ENCODE data around the gene PHF5A.
"Not testable (repeated sequence)": the region's sequence is repeated elsewhere in the genome, so short reads cannot be mapped to it uniquely, and the experiment has no call there.

PHF5A gene

DNA sequence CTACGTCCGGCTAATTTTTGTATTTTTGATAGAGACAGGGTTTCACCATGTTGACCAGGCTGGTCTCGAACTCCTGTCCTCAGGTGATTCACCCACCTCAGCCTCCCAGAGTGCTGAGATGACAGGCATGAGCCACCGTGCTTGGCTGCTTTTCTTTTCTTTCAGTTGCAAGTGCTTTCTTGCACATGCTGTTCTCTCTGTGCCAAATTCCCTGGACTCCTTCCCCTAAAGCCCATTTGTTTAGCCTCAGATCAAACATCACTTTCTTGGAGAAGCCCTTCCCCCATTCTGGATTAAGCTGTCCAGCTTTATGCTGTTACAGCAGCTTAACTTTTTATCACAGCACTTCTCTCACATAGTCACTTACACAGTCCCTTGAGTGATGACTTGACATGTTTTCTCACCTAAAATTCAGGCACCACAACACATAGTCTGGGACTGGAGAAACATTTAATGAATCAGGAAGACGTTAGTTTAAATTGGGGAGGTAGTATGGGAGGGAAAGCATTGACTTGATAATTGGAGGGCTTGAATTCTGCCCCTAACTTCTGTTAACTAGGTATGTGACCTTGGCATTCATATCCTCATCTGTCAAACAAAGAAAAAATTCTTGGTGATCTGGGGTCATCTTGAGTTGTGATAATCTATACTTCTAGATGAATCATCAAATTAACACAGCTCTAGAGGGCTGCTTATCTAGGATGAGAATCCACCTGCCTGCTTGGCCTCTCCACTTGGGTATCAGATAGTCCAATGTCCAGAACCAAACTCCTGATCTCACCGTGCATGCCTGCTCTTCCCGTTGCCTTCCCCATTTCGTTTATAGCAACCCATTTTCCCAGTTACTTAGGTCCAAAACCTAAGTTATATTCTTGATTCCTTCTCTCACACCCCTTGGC is 18.8 kb upstream of the PHF5A start:
- DNase-seq, result no peak

DNA sequence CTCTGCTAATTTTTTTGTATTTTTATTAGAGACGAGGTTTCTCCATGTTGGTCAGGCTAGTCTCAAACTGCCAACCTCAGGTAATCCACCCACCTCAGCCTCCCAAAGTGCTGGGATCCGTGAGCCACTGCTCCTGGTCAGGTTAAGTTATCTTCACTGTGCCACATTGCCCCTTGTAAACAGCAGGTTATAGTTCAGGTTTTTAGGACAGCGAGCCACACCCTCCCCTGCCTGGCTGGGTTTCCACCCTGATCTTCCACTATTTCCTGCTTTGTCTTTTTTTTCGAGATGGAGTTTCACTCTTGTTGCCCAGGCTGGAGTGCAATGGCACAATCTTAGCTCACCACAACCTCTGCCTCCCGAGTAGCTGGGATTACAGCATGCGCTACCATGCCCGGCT is 16.5 kb upstream of the PHF5A start:
- no peak for DNase-seq

DNA sequence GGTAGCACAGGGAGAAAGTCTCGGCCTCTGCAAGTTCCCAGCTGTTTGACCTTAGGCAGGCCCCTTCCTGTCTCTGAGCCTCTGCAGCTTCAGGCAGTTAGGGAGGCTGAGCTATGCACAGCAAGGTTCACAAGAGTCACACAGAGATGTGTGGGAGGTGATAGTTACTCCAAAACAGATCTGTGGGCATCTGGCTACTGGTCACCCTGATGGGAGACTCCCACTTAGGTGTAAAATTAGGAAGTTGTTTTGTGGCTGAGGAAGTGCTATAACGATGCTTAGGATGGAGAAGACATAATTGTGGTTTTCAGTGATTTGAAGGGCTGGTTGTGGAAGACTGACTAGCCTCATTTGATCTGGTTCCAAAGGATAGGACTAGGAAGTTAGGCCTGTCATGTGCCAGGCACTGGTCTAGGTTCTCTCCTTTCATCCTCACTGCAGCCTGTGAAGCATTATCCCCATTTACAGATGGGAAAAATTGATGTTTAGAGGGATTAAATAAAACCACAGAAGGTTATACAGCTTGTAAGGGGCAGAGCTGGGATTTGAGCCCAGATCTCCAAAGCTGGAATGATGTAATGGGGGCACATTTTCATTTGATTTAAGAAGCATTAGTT is 13.9 kb upstream of the PHF5A start:
- no peak for DNase-seq

DNA sequence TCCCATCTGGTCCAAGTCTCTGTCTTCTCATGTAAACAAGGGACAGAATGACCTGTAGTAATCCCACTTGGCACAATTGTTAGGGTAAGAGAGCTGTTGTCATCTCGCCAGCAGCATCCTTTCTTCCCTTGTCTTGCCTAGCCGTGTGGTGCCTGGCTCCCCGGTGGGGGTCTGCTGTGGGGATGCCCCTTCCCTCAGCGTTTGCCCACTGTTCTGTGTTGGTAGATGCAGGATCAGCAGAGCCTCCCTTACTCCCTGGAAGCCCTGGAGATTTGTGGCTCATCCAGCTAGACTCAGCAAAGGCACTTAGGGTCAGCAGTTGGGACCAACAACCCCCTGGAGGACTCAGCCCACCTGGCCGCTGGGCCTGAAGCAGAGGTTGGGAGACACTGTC is 13.4 kb upstream of the PHF5A start:
- no peak for DNase-seq

DNA sequence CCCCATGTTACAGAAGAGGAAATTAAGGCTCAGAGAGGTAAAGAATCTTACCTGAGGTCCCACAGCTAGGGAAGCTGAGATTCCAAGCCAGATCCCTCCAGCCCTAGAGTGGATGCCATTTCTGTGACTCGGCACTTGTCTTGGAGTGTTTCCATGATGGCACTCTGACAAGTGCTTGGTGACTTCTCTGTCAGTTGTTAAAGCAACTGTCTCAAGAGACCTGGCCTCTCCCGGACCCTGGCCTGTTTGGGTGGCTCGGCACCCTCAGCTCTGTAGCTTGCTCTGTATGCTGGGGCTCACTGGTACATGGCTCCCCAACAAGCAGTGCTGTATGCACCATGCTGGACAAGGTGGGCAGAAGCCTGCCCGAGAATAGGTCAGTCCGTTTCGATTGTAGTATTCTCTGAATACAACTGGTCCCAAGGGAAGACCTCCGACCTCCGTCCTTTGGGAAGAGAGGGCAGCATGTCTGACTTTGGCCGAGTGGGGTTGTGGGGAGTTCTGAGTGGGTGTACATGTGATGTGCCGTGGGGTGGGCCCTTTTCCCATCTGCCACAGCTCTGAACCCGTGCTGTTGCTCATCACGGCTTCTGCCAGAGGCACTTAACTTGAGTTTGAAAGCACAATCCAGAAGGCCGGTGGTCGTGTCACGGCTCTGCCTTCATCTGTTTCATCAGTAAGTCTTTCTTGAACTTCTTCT is 12.8 kb upstream of the PHF5A start:
- no peak for DNase-seq

DNA sequence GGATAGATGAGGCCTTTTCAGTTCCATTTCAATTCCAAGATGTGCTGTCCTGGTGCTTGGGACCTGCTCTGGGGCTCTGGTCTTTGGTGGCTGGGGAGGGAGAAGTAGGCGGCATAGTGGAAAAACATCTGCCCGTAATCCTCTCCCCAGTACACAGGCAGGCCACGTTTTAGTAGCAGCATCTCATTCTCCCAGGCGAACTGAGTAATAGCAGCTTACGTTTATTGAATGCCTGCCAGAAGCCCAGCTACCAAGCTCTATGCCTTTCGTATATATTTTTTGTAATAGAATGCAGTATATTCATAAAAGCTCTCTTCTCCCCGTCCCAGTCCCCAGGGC is 11.9 kb upstream of the PHF5A start:
- DNase-seq, result no peak

DNA sequence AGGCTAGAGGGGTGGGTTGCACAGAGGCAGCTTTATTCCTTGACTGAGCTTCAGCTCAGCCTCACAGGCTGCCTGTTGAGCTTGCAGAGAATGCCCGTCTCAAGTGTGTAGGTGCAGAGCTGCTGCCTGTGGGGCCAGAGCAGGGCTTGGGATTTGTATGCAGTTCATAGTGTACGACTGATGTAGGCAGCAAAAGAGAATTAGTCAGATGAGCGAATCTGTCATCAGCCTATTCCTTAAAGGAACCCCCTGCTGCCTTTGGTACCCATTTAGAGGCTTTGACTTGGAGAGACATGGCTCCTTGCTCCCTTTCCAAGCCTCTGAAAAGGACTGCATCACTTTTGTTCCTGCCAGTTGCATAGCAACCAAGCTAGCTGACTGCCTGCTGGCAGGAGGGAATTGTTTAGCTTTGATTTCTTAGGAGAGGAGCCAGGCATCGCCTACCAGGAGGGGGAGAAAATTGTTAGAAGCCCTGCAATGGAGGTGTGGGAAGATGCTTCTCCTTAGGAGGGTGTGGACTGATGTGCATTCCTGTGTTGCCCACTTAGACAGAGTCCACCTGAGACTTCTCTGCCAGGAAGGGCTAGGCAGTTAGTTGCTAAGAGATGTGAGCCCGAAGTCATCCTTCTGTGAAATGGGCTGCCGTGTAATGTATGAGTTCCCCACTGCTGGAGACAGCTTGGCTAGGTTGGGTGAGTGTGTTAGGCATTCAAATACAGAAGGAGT is 11.3 kb upstream of the PHF5A start:
- no peak for DNase-seq

DNA sequence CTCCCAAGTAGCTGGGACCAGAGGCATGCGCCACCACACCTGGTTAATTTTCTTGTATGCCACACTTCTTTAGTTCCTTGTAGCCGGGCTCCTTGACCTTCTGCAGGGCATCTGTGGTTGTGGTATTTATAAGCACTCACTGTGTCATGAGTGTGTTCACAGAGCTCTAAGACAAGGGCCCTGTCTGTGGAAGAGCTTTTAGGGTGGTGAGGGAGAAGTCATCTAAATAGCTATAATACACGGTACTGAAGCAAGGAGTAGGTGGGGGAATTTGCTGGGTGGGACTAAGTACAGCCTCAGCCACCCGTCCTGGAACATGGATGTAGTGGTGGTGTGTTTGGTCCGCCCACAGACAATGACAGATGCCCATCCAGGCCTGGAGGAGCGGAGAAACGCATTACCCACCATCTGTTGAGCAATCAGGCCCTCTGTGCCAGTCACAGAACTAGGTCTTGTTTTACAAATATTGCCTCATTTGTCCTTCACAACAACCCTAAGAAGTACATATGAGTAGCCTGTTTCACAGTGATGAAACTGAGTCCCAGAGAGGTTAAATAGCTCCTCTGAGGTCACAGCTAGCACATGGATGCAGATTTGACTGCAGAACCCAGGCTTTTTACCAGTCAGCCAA is 10.5 kb upstream of the PHF5A start:
- DNase-seq, result no peak

DNA sequence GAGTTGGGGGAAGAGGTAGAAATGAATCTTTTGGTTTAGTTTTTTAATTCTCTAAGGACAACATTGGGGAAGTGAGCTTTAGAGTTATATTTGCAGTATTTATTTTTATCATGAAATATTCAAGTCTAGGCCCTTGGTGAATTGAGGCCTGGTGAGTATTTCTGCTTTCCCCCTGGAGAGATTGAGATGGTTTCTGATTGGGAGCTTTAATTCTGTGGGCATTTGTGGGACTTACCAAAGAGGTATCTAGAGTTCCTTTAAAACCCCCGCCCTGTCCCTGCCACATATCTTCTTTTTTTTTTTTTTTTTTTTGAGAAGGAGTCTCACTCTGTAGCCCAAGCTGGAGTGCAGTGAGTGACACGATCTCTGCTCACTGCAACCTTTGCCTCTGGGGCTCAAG is 10.0 kb upstream of the PHF5A start:
- no peak for DNase-seq

DNA sequence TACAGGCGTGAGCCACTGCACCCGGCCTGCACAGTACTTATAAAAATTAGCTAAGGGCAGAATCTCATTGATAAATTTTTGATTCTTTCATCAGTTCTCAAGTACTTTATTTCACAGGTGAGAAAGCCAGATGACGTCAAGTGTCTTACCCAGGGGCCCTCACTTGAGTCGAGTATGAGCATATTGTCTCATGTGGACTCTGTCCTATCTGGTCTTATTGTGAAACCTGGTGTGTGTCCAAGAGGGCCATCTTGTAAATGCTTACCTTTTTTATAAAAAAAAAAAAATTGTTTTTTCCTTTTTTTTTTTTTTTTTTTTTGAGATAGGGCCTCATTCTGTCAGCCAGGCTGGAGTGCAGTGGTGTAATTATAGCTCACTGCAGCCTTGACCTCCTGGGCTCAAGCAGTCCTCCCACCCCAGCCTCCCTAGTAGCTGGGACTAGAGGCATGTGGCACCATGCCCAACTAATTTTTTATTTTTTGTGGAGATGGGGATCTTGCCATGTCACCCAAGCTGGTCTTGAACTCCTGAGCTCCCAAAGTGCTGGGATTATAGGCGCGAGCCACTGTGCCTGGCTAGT is 6.5 kb upstream of the PHF5A start:
- no peak for DNase-seq

DNA sequence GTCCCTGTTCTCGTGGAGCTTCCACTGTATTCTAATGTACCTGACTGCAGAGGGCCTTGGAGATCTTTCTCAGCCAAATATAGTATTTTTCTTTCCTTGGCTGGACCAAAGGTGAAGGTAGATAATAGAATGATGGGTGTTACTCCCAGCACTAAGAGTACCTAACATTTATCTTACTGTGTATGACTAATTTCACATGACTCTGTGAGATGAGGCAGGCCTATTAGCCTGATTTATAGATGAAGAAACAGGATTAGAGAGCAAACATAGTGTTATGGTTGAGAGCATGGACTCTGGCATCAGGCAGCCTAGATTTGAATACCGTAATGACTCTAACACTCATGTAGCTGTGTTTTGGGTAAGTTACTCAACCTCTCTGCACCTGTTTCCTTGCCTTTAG is 3.1 kb upstream of the PHF5A start:
- DNase-seq, result no peak

DNA sequence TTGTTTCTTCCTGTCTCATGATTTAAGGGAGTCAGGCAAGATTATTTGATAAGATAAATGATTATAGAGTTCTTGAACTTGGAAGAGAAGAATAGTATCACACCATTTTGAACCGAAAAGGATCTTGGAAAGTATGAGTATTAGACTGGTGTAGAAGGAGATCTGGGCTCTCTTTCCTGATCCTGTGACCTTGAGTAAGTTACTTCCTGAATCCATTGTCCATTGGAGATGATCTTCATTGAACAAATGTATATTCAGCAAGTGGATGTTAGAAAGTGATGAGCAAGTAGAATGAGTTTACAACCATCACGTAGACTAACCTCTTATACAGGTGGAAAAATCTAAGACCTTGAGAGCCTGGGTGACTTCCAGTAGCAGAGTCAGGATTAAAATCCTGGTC is 2.4 kb upstream of the PHF5A start:
- no peak for DNase-seq

DNA sequence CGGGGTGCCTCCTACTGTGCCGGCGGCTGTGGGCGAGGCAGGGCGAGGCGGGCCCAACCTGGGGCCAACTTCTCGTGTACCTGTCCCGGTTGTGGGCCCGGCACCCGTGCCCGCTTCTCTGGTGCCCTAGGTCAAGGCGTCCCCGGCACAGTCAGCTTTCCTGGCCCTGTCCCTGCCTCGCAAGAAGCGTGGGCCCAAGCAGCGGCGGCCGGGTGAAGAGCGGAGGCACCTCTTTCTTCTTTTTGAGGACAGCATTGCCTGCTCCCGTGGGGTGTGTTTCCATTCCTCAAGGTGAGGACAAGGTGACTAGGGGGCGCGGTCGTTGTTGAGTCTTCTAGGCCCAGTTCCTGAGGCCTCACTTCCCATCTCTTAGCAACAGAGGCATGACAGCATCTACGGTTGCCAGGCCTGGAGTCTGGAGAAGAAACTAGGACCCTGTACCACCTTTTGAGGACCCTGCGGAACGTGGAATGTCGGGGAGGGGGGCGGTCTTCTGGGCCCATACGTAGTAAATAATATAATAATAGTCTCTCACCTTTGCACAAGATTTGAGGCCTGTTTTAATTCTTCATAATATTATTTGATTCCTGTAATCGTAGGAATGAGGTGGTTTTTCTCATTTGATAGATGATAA is 843 bp upstream of the PHF5A start:
- DNase-seq, result peak; percentile 60

DNA sequence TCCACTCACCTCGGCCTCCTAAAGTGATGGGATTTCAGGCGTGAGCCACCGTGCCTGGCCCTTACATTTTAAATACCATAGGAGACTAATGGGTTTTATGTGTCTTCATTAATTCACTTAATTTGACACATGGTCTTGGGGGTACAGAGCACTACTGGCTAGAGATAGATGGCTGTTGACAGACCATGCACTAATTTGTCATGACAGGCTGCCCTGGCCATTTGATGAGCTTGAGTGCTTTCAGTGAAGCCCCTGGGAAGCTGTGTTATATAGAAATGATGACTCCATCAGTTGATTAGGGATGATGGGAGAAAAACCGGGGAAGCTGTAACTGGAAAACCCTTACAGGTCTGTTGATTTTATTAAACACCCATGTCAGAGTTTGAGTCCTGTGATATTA is 6.6 kb downstream of the PHF5A start:
- no peak for DNase-seq

DNA sequence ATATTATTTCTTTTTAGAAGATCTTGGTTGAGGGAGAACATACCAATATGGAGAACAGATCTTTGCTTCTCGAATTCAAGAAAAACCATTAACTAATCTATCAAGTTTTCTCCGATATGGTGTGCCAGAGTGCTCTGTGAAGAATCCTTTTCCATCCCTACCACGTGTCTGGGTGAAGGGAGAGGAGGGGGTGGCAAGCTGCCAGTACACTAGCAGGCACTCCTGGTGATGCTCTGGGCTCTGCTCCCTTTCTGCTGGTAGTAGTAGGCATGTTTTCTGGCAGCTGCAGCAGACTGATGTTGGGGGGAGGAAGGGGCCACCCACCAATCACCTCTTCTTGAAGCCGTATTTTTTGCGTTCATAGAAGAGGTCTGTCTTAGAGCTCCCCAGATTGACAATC is 8.4 kb downstream of the PHF5A start:
- DNase-seq, result not testable (repeated sequence)

DNA sequence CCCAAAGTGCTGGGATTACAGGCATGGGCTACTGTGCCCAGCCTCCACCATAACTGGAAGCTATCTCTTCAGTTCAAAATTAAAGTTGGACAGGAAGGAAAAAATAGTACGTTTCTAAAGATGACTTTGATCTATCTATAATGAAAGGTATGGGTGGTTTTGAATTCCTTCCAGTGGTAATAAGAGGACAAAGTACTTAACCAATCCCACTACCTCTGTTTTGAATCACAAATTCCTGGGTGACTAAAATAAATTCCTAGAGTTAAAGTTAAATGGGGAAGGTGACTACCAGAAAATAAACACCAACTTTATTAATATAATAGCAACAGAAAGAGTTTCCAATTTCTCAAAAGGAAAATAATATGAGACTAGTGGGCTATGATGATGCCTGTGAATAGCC is 9.1 kb downstream of the PHF5A start:
- DNase-seq, result no peak

DNA sequence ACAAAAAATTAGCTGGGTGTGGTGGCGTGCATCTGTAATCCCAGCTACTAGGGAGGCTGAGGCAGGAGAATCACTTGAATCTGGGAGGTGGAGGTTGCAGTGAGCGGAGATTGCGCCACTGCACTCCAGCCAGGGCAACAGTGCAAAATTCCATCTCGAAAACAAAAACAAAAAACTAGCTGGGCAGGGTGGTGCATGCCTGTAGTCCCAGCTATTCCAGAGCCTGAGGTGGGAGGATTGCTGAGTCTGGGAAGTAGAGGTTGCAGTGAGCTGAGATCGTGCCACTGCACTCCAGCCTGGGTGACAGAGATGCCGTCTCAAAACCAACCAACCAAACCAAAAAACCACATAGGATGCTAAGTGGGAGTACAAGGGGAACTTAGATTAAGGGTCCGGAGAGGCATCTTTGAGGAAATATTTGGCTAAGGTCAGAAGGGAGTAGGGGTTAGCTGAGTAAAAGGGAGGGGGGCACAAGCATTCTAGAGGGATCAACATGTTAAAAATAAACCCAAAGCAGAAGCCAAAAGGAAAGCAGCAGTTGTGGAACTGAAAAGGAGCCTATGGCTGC is 10.2 kb downstream of the PHF5A start:
- no peak for DNase-seq

DNA sequence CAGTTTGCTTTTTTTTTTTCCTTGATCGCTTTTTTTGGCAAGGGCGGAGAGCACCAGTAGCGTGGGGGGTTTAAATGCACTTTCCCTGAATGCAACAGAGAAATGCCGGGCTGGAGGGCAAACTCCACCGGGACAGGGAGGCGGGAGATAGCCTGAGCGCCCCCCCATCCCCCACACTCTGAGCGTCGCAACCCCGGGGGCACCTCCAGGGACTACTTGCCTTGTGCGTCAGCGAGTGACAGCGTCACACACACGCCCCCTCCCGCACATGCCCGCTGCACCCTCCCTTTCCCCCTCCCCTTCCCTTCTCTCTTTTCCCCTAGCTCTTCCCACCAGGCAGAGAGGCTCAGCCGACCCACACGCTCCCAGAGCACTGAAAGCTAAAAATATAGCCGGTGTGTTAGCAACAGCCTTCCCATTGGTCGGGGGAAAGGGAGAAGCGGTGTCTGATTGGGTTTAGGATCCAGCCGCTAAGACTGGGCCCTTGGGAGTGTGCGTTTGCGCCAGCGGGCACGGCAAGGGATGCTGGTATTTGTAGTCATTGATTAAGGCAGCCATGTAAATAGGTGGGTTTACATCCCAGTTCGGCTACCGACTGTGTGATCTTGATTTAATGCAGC is 20.2 kb downstream of the PHF5A start:
- peak; percentile 94 for DNase-seq

DNA sequence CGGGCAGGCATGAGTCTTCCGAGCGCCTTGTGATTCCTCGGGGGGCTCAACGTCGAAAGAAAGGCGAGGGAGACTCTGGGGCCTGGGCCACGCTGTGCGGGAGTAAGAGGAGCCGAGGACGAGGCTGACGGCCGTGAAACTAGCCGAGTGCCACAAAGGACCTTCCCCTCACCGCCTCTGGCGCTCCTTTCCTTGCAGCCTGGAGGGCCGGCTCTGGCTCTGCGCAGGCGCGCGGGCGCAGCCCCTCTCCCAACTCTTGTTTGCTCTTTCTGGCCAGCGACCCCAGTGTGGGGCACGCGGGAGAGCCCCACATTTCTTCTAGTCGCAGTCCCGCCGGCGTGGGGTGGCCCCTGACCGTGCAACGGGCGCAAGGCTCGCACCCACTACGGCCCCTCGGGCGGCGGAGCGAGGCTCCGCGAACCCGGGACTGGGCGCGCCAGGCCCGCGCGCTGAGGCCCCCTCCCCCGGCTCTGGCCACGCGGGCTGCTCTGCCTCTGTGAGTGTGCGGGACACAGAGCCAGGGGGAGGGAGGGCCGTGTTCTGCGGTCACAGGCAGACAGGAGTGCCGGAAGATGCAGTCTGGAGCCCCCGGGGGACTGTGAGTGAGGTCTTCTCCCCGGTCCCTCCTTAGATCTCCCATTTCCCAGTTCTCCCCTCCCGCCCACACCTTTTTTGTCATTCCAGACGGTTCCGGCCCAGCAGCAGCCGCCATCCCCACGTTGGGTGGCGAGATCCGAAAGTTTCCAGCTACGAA is 20.9 kb downstream of the PHF5A start:
- DNase-seq, result peak; percentile 73

DNA sequence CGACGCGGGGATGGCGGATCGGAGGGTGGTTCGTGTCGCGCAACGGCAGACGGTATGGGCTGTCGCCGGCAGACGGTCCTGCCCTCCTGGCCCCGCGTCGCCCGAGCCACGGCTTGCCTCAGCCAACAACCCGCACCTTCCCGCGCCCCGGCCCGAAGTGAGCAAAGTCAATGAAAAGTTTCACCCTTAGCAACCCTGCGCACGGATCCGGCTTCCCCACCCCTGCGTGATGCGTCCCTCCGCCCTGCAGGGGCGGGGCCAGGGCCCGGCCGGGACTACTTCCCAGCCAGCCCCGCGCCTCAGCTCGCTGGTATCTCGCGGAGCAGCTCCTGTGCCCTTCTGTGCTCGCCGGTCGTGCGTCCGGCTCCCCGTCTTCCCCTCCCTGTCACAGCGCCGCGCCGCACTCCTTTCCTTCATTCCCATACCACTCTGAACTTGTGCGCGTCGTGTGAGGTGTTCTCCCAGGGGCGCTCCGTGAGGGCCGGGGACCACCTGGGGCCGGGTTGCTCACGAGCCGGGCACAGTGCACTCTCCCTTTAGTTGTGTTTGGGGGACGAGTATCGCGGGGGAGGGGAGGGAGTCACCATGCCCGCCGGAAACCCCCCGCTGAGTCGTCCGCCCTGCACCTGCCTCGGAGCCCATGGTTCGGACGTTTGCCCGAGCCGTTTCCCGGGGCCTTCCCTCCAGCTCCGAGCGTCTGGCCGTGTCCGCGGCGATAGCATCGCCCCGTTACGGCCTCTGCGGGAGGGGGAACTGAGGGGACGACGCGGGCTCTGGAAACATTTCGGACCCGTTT is 21.7 kb downstream of the PHF5A start, which contains the start of gene TOB2:
TOB2 (minus strand) TSS at position 163 of the 796 bp plus-strand sequence. CDS start 9,456 bp downstream, outside the sequence.
- DNase-seq, result peak; percentile 95

Measured in stimulated activated CD4-positive, alpha-beta T cell treated with anti-CD3 and anti-CD28 coated beads, Interleukin-15, amount 100 ng/mL, for 24 hours (primary cell).